NCI-H2029 treated with DMSO at 0.1 percent for 48 hours (cell line): Measurements from ENCODE around the gene MYO1C.
A peak's percentile ranks its signal among the peaks of the same experiment; 100 is the strongest.
"Not testable (repeated sequence)": the region's sequence is repeated elsewhere in the genome, so short reads cannot be mapped to it uniquely, and the experiment has no call there.

ENCODE experiments used
- DNase-seq: peaks from one replicate; lab custom pipeline; 2025; lab: John Stamatoyannopoulos, UW

The MYO1C gene, protein sequence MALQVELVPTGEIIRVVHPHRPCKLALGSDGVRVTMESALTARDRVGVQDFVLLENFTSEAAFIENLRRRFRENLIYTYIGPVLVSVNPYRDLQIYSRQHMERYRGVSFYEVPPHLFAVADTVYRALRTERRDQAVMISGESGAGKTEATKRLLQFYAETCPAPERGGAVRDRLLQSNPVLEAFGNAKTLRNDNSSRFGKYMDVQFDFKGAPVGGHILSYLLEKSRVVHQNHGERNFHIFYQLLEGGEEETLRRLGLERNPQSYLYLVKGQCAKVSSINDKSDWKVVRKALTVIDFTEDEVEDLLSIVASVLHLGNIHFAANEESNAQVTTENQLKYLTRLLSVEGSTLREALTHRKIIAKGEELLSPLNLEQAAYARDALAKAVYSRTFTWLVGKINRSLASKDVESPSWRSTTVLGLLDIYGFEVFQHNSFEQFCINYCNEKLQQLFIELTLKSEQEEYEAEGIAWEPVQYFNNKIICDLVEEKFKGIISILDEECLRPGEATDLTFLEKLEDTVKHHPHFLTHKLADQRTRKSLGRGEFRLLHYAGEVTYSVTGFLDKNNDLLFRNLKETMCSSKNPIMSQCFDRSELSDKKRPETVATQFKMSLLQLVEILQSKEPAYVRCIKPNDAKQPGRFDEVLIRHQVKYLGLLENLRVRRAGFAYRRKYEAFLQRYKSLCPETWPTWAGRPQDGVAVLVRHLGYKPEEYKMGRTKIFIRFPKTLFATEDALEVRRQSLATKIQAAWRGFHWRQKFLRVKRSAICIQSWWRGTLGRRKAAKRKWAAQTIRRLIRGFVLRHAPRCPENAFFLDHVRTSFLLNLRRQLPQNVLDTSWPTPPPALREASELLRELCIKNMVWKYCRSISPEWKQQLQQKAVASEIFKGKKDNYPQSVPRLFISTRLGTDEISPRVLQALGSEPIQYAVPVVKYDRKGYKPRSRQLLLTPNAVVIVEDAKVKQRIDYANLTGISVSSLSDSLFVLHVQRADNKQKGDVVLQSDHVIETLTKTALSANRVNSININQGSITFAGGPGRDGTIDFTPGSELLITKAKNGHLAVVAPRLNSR

DNA sequence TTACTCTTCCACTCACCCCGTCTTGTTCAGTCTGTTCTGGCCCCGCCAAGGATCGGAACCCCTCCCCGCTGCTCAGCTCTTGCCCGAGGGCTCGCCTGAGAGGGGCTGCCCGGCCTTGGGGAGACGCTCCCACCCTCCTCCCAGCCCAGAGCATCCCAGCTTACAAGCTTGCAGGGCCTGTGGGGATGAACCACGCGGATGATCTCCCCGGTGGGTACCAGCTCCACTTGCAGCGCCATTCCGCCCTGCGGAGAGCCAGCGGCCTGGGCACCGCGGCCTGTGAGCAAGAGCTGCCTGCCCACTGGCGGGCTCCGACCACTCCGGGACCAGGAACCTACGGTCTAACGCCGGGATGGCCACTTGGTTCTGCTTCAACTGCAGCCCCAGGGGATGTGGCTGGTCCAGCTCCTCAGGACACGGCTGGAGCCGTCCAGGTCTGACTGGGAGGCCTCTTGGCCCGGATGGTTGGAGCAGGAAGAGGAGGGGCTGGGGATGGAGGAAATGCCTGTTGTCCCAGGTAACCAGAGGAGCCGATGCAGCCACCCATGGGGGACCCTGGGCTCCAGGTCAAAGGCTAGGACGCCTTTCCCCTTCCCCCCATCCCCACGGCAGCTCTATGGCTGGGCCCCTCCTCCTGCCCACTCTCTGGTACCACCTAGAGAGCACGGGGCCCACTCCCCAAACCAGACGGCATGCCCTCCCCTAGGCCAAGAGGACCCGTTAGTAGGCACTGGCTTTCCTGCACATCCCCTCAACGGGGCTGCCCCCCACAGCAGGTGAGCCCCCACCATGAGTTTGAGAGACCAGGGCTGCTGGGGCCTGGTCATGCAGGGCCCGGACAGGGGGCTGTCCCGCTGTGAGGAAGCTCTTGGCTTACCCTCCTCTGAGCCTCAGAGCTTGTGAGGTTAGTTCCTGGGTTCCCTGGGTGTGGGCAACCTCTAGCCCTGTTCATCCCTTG, at the start of gene MYO1C:
TSS of gene MYO1C (minus strand) at position 438 of the 958 bp plus-strand sequence. CDS start at position 239, 199 bp downstream.
- DNase-seq, result no peak

DNA sequence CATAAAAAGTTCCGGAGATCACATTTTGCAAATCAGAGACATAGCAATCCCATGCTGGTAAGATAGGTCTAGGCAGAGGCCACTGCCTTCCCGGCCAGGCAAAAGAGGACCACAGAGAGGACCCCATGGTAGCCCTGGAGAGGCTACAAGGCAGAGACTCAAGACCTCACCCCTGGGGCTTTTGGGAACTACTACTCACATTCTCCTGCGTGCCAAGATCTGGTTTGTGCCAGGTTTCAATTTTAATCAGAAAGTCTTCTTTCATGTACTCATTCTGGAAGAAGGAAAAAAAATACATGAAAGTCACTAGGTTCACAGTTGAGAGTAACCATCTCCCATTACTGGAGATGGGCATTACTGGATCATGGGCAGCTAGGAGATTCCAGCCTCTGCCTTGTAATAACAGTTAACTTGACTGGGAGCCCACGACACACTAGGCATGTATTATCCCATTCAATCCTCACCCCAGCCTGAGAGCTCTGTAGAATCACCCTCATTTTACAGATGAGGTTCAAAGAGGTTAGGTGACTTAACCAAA, 49.0 kb upstream of the MYO1C start:
- no peak for DNase-seq

DNA sequence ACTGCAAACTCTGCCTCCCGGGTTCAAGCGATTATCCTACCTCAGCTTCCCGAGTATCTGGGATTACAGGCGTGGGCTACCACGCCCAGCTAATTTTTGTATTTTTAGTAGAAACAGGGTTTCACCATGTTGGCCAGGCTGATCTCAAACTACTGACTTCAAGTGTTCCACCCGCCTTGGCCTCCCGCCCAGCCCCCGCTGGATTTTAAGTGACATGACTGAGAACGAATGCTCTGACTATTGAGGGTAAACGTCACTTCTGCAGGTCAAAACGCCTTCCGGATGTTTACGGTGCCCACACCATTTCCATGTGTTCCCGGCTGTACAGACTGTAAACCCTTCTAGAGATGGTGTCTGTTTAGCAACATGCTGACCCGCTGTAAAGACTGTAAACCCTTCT, 47.3 kb upstream of the MYO1C start:
- no peak for DNase-seq

DNA sequence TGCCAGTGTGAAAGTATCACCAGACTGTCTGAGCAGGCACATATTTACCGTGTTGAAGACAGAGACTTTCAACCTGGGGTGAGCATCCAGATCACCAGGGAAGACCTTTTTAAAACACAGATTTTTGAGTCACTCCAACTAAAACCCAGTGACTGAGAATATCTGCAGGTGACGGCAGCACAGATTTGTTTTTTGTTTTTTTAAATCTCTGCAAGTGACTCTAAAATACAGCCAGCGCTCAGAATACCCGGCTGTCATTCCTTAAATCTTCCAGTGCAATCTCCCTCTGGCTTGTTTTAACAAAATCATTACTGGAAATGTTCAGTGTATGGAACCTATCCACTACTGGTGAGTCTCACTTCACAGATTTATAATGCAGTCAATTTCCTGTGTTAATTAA, 43.3 kb upstream of the MYO1C start:
- DNase-seq, result no peak

DNA sequence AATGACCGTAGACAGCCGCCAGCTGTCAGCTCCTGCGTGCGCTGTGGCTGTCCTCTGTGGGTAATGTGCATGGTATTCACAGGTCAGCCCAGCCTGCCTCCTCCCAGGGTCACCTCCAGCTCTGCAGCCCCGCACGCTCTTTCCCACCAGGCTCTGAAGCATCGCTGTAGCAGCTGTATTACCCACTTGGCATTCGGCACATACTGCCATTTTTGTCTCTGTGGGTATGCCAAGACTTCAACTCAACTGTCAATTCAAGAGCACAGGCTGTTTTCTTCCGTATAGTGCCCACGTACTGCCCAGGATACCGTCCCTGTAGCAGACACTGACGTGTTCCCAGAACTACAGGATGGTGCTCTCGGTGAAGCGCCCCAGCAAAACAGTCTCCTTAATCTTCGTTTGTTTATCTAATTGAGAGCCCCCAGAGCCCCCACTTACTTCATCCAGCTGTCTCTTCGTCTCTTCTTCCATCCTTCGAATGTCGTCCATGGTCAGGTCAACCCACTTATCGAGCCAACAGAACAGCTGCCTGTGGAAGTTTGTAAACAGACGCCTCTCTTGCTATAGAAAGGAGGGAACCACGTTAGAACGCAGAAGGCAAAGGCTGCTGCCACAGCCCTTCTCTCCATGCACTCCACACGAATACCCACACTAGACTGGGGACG, 41.3 kb upstream of the MYO1C start:
- no peak for DNase-seq

DNA sequence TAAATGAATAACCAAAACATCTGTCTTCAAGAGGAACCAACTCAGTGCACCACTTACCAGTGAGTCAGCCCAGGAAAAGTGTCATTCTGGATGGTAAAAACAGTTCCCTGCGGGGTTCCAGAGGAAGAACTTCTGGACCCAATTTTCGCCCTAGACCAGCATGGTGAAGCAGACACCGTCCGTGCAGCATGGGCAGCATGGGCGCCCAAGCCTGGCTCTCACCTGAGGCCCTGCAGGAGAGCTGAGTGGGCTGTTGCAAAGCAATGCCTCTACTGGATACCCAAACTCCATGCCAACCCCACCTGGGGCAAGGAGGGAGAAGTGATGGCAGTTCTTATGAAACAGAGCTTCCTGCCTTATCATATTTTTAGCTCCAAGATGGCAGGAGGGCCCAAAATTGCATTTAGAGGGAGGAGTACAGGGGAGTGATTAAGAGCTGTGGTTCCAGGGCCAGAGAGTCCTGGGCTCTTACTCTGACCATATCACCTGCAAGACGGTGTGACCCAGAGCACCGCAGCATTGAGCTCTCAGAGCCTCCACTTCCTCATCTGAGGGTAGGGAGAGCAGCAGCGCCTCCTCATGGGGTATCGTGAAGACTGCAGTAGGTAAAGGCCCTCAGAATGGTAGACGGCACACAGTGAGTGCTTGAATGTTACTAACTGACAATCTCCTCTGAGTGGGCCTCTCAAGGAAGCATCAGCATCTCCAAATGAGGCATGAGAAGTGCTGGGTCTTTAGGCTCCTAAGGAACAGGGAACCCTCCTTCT, 40.5 kb upstream of the MYO1C start:
- DNase-seq, result no peak

DNA sequence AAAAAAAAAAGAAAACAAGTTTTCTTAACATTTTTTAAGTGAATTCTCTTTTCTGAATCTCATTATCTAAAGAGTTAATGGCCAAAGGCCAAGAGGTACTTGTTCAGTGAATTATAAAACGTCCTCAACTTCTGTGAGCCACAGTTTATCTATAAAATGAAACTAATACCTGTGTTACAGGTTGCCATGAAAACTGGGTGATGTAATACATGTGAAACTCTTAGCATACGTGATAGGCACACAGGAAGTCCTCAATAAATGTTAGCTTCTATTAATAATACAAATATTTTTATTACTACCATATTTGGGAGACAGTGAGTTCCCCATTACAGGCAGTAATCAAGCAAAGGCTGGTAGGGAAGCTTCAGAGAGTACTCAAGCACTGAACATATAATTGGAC, 37.4 kb upstream of the MYO1C start:
- DNase-seq, result no peak

DNA sequence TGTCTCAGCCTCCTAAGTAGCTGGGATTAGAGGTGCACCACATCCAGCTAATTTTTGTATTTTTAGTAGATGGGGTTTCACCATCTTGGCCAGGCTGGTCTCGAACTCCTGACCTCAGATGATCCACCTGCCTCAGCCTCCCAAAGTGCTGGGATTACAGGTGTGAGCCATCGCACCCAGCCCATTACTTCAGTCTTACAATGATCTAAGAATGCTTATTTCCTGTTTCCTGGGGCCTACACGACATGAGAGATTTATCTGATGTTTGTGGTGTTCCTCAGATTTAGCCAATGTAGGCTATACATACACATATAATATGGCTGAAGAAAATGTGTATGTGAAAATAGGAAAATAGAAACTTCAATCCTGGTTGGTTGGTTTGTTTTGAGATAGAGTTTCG, 34.4 kb upstream of the MYO1C start:
- DNase-seq, result not testable (repeated sequence)

DNA sequence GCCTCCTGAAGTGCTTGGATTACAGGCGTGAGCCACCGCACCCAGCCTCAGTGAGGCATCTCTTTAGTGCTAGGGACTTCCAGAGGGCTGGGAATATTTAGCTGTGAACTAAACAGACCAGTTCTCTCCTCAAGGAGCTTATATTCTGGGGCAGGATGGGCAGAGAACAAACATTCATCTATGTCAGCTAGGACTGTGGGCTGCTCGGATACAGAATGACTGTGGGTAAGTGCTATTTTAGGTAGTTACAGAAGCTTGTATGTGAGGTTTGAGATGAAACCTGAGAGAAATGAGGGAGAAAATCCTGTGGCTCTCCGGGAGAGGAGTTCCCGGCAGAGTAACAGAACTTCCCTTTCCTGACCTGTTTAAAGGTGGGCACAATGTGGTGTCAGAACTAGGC, 30.1 kb upstream of the MYO1C start:
- no peak for DNase-seq

DNA sequence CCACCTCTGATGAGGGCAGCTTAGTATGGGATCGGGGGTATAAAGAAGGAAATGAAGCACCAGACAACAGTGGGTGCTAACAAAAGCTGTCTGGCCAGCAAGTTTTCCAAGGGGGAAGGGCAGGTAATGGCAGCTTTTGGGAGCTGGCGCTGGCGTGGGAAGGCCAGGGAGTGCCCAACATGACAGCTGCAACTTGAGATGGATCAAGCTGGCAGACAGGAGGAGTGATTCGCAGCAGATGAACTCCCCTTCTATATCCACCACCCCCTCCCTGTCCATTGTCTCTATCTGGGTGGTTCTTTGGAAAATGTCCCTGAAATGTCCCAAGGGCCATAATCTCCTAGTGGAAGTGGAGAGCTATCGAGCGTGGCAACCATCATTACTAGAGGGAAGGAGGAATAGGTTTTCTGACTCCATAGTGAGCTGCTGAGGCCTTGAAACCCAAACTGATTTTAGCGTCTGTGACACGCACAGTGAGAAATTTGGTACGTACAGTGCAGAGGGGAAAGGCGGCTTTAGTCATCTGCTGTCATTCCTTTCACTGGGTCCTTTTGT, 28.7 kb upstream of the MYO1C start:
- no peak for DNase-seq

DNA sequence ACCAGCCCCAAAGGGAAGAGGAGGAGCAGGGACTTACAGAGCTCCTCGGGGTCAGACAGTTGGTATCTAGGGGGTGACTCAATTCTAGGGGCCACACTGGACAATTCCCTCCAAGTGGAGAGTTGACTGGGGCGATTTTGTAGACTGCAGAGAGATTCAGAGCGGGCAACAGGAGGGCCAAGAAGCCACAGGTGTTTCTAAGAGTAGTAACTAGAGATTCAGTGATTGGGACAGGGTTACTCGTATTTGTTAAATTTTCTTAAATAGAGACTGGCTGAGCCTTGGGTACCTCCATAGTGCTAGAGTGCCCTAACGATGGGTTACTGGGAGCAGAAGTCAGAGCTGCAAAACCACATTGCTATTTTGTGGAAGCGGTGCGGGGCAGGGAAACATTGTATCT, 27.2 kb upstream of the MYO1C start:
- DNase-seq, result no peak

DNA sequence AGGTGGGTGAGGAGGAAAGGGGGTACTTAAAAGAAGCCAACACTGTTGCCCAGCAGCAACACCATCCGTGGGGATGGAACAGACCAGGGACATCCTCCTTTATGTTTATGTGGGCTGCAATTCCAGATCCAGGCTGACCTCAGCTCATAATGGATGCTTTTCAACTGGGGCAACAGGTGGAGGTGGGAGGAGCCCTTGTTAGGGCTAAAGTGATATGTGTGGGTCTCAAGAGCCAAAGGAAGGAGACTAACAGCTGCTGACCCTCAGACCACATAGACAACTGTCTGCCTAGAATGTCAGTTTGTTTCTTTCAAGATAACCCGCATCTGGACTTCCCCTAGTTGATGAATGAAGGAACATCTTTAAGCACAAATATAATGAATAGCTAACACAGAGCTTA, 25.9 kb upstream of the MYO1C start:
- DNase-seq, result no peak

DNA sequence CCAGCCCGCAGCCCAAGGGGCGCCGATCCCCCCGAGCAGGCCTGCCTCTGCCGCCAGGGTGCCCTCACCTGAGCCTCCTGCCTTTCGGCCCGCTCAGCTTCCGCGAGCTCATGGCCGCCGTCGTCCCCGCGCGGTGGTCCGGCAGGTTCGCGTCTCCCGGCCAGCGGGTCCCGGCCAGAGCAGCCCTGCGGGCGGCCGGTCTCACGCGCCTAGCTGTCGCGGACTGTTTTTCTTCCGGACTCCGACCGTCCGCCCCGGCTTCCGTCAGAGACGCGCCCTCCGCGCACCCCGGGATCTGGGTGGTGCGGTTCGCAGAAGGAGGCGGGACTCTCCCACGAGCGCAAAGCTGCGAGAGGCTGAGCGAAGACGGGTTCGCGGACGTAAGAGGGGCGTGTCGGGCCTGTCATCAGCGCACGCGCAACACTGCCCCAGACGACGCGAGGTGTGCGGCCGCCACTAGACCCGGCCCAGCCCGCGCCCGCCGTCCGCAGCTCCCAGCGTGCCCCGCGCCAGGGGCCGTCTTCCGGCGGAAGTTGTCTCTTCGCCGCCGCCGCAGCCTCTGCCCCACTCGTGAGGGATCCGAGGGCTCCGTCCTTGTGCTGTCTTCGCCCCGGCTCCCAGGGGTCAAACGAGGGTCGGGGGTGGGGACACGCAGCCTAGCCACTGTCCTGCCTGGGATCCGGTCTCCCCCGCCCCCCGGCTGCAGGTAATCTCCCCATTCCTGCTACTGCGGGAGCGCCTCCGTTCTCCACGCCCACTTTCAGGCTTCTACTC, 24.1 kb upstream of the MYO1C start, which contains the start of gene INPP5K:
TSS of gene INPP5K (minus strand) at position 225 of the 774 bp plus-strand sequence. CDS start at position 112, 113 bp downstream.
- peak; percentile 37 for DNase-seq

DNA sequence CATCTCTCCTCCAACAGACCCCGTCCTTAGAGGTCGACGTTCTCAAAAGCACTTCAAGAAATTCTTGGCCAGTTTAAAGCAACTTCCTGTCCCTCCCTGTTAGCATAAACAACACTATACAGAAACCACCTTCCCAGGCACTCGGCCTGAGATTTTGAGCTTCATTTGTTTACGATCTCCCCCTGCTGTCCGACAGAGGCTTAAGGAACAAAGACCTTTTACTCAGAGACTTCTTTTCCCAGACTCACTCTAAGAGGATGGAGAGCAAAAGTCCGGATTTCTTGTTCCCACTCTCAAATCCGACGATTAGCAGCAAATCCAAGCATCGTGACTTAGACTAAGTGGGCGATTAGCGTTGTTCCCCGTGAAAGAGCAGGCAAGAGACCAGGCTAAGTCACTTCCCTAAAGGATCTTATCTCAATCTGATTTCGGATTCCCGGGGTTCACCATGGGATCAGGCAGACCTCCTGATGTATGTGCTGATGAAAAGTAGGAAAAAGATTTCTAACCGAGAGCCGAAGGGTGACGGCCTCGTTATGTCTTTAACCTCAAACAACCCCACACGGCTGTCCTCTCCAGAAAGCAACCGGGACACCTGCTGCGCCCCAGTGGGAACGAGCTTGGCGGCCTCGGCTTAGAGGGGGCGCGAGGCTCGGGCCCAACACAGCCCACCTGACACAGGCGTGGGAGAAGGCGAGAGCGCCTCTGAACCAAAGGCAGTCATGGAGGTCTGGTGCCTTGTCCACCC, 23.3 kb upstream of the MYO1C start:
- no peak for DNase-seq

DNA sequence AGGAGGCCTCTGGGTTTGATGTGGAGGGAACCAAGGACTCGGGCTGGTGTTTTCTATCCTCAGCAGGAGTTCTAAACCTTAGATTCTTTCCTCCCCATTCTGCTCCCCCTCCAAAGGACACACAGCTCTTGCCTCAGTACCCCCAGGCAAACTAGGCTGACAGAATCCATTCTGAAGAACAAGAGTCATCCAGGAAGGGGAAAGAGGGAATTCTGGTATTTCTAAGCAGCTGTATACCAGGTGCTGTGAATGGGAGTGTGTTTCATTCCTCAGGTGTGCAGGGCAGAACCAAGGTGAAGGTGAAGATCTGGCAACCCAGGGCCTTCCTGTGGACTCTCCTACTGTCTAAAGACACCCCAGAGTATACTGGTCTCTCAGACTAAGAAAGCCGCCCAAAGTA, 19.9 kb upstream of the MYO1C start:
- DNase-seq, result no peak

DNA sequence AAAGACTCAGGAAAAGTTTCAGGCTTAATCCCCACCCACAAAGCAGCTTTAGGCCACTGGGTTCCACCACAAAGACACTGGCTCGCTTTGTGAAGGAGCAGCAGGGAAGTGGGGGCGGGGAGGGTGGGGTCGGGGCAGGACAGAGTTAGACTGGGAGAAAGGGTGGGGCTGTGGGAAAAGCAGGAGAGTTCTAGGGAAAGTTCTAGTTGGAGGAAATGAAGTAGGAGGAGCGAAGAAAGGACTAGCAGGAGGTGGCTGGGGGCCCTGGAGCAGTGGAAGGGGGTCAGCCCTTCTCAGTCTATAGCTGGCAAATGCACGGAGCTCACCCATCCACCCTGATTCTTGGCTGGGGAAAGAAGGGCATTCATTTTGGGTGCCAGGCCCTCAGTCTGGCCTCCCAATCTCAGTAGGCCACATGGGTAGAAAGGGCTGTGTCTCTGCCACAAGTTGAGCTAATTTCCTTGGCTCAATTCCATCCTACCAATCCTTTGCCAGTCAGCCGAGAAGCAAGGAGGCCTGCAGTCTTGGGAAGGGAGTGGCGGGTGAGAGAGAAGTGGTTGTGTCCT, 19.4 kb upstream of the MYO1C start:
- DNase-seq, result no peak

DNA sequence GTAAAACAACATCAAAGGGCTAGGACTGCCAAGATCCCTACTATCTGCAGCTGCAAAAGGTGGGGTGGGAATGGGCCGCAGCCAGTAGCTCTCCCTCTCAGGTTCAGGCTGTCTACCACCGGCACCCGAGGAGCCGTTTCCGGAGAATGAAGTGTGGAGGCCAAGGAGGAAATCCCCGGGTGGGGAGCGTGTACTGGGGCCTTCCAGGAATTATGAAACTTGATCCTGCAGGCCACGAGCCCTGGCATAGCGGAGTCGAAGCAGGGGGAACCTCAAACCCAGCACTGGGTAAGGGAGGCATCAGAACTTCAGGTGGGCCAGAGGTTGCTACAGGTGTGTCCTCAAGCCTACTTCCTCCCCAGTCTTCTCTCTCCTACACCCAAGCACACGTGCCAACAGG, 18.8 kb upstream of the MYO1C start:
- DNase-seq, result no peak
